ENCODE data around the gene CAMTA1. TPM values are rescaled to one million over a fixed set of nuclear protein-coding genes. Genes with fewer than 3 reads are reported as not detected.

The CAMTA1 gene
- total RNA-seq, 1 donor from 2014 or later: 160 TPM

DNA sequence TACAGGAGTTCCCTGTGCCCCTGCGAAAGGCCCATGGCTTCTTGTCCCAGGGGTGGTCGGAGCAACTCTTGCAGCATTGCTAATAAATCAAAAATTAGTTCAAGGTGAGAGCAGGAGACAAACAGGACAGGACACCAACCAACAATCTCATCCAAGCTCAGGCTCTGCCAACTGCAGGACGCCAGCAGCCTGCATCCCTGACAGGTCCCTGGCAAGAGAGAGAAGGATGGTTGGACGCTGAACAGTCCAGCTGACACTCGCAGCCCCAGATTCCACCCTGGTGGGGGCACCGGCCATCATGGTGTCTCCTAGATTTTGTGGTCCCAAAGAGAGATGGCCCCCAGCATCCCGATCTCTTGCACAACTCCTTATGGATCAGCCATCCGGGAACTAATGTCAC is 843.8 kb downstream of the CAMTA1 start:
- Histone ChIP-seq H3K4me3 (no peak overlapping the region), H3K9me3 (replicated peaks) (no peaks in the 10 kb centered on the region), H3K4me1 (peaks cover 33% of the 10 kb centered on the region), H3K27me3 (ENCODE audit: low read depth) (peaks cover 9% of the 10 kb centered on the region), H3K27ac (replicated peaks) (peak overlapping the region; percentile 38), H3K36me3 (no peaks in the 10 kb centered on the region)
- DNase-seq: no peak
- TF ChIP-seq, protein P1, sequence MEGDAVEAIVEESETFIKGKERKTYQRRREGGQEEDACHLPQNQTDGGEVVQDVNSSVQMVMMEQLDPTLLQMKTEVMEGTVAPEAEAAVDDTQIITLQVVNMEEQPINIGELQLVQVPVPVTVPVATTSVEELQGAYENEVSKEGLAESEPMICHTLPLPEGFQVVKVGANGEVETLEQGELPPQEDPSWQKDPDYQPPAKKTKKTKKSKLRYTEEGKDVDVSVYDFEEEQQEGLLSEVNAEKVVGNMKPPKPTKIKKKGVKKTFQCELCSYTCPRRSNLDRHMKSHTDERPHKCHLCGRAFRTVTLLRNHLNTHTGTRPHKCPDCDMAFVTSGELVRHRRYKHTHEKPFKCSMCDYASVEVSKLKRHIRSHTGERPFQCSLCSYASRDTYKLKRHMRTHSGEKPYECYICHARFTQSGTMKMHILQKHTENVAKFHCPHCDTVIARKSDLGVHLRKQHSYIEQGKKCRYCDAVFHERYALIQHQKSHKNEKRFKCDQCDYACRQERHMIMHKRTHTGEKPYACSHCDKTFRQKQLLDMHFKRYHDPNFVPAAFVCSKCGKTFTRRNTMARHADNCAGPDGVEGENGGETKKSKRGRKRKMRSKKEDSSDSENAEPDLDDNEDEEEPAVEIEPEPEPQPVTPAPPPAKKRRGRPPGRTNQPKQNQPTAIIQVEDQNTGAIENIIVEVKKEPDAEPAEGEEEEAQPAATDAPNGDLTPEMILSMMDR (IDR thresholded peaks at IDR 0.05; ENCODE audit: borderline replicate concordance): no peak
- intact Hi-C loops (cut with micrococcal nuclease): no loop called here

- no peaks in the 10 kb centered on the region for H3K36me3 ChIP-seq
- no peak overlapping the region for H3K27ac ChIP-seq (replicated peaks)
- intact Hi-C loops (cut with micrococcal nuclease): no loop called here
- H3K4me3 ChIP-seq: no peak overlapping the region
- TF ChIP-seq, protein P1 (IDR thresholded peaks at IDR 0.05; ENCODE audit: borderline replicate concordance): no peak
- DNase-seq: no peak
- H3K4me1 ChIP-seq: peaks cover 27% of the 10 kb centered on the region
- peaks cover 9% of the 10 kb centered on the region for H3K27me3 ChIP-seq (ENCODE audit: low read depth)
- no peaks in the 10 kb centered on the region for H3K9me3 ChIP-seq (replicated peaks)
Measured at GRCh38 chr1:7629465-7630195, 844.4 kb downstream of the CAMTA1 start.

DNA sequence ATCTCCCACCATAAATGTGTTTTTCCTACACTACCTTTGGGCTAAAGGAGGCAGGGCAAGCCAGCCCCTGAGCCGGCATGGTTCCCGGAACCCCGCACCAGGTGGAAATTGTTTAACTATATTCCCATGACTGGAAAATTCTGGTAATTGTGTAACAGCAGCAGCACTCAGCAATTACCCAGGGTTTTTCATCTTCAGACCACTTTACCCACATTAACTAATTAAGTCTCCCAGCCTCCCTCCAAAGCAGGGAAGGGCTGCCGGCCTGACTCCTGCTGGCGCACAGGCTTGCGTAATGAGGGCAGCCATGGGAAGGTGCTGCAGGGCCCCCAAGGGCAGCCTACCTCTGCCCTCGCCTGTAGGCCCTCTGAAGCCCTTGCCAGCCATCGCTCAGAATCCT is 845.1 kb downstream of the CAMTA1 start:
- Histone ChIP-seq H3K4me3 (no peak overlapping the region), H3K9me3 (replicated peaks) (no peaks in the 10 kb centered on the region), H3K27me3 (ENCODE audit: low read depth) (peaks cover 9% of the 10 kb centered on the region), H3K4me1 (peaks cover 23% of the 10 kb centered on the region), H3K36me3 (no peaks in the 10 kb centered on the region), H3K27ac (replicated peaks) (no peak overlapping the region)
- DNase-seq: no peak
- TF ChIP-seq, protein P1 (IDR thresholded peaks at IDR 0.05; ENCODE audit: borderline replicate concordance): no peak
- intact Hi-C loops (cut with micrococcal nuclease): no loop called here

DNA sequence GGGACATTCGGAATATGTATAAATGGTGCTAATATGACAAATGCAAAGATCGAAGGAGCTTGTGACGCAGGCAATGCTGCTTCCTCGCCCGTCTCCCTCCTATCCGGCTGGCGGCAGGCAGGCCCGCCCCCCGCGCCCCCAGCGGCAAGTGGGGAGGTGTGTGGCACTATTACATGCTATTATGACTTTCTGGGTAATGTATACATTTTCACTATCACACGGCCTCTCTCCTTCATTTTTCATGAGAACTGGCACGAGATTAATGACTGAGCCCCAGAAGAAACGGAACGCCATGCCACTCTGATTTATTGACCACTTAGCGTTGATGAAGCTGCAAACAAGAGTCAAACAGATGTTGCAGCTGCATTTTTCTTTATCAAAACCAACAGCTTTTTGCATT is 846.9 kb downstream of the CAMTA1 start:
- intact Hi-C loops (cut with micrococcal nuclease): no loop called here
- TF ChIP-seq, protein P1 (IDR thresholded peaks at IDR 0.05; ENCODE audit: borderline replicate concordance): no peak
- Histone ChIP-seq H3K36me3 (no peaks in the 10 kb centered on the region), H3K4me1 (peaks cover 23% of the 10 kb centered on the region), H3K27ac (replicated peaks) (no peak overlapping the region), H3K4me3 (no peak overlapping the region), H3K9me3 (replicated peaks) (no peaks in the 10 kb centered on the region), H3K27me3 (ENCODE audit: low read depth) (peaks cover 9% of the 10 kb centered on the region)
- no peak for DNase-seq

DNA sequence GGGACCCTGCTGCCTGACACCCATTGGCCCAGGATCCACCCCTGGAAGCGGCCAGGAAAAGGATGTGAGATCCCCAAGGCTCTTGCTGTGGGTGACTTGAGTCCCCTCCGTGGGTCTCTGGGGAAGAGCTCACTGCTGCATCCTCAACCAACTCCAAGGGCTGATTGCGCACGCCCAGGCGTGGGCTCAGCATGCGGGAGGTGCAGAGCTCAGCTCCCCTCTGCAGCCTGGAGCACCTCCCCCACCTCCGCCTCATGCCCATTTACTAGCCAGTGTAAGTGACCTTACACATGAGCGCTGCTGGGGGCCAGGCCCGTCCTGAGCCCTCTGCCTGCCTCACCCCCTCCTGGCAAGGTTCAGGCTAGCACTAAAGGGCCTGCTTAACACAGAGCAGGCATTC is 847.4 kb downstream of the CAMTA1 start:
- no peak for DNase-seq
- TF ChIP-seq, protein P1 (IDR thresholded peaks at IDR 0.05; ENCODE audit: borderline replicate concordance): no peak

More for the DNA sequence above, 847.4 kb downstream of the CAMTA1 start:
- intact Hi-C loops (cut with micrococcal nuclease): no loop called here
- H3K4me3 ChIP-seq: no peak overlapping the region
- no peaks in the 10 kb centered on the region for H3K36me3 ChIP-seq
- peaks cover 18% of the 10 kb centered on the region for H3K4me1 ChIP-seq
- no peaks in the 10 kb centered on the region for H3K9me3 ChIP-seq (replicated peaks)
- H3K27me3 ChIP-seq (ENCODE audit: low read depth): peaks cover 9% of the 10 kb centered on the region
- no peak overlapping the region for H3K27ac ChIP-seq (replicated peaks)

Data from left ventricle myocardium inferior (tissue), 1 donor.